Left ventricle myocardium inferior (tissue), 1 donor: ENCODE results near the gene UGT3A2. TPM values are rescaled to one million over a fixed set of nuclear protein-coding genes. Genes with fewer than 3 reads are reported as not detected.

Experiments
- DNase-seq: peaks from one replicate; pipeline ENCODE4 v3.0.0-alpha.2; 2020
- H3K27ac ChIP-seq: fragments of 200-600 bp; replicated peaks from 2 replicates; pipeline ENCODE4 v1.8.0; 2021
- H3K27me3 ChIP-seq: fragments of 200-600 bp; 2 replicates; pipeline ENCODE4 v1.8.0; 2021; ENCODE audit warnings: low read depth
- H3K36me3 ChIP-seq: fragments of 200-600 bp; 2 replicates; pipeline ENCODE4 v1.8.0; 2021
- H3K4me1 ChIP-seq: fragments of 200-600 bp; 2 replicates; pipeline ENCODE4 v1.8.0; 2021
- H3K4me3 ChIP-seq: fragments of 200-600 bp; 2 replicates; pipeline ENCODE4 v1.8.0; 2021; ENCODE audit warnings: mild to moderate bottlenecking, moderate library complexity
- H3K9me3 ChIP-seq: fragments of 200-600 bp; replicated peaks from 2 replicates; pipeline ENCODE4 v1.8.0; 2021
- intact Hi-C: fragments of 100-400 bp; cut with micrococcal nuclease; formaldehyde crosslinking; loops from one replicate; pipeline ENCODE4 v1.11.0; 2022
- total RNA-seq: library from RNA; stranded (reverse); fragmentation: NEBNext Ultra II Directional; extraction: Animal tissue kit (Norgen Biotek cat#: 25700); gene quantifications from one replicate; pipeline ENCODE4 v1.2.1, GENCODE V29; 2021
- TF ChIP-seq, protein P1 (sequence below): fragments of 200-600 bp; IDR thresholded peaks from 2 replicates; pipeline ENCODE4 v1.8.0; 2021; ENCODE audit warnings: antibody characterized with exemption, mild to moderate bottlenecking, borderline replicate concordance
- donor health status: DM: no; HTN: yes; CAD: no; lungs with severe emphysema.

UGT3A2 gene
- total RNA-seq, 1 donor from 2014 or later, result not detected

DNA sequence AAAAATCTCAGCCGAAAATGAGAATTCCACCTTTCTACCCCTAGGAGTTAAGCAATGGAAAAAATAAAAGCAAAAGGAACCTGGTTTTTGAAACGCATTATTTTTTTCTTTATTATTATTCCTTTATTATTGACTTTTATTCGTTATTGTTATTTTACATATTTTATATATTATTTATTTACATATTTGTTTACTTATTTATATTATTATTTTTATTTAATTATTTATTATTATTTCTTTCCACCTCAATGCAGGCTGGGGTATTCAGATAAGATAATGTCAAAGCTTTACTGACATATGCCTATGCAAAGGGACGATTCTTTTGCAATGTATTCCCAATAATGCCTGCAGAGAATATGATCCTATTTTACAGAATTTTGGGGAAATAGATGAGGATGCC is 16.7 kb downstream of the UGT3A2 start:
- Histone ChIP-seq H3K27me3 (no peaks in the 10 kb centered on the region), H3K9me3 (no peaks in the 10 kb centered on the region), H3K4me1 (no peaks in the 10 kb centered on the region), H3K27ac (no peak overlapping the region), H3K36me3 (no peaks in the 10 kb centered on the region), H3K4me3 (no peak overlapping the region)
- TF ChIP-seq, protein P1, sequence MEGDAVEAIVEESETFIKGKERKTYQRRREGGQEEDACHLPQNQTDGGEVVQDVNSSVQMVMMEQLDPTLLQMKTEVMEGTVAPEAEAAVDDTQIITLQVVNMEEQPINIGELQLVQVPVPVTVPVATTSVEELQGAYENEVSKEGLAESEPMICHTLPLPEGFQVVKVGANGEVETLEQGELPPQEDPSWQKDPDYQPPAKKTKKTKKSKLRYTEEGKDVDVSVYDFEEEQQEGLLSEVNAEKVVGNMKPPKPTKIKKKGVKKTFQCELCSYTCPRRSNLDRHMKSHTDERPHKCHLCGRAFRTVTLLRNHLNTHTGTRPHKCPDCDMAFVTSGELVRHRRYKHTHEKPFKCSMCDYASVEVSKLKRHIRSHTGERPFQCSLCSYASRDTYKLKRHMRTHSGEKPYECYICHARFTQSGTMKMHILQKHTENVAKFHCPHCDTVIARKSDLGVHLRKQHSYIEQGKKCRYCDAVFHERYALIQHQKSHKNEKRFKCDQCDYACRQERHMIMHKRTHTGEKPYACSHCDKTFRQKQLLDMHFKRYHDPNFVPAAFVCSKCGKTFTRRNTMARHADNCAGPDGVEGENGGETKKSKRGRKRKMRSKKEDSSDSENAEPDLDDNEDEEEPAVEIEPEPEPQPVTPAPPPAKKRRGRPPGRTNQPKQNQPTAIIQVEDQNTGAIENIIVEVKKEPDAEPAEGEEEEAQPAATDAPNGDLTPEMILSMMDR, result no peak
- intact Hi-C loops, result no loop called here
- DNase-seq, result no peak

DNA sequence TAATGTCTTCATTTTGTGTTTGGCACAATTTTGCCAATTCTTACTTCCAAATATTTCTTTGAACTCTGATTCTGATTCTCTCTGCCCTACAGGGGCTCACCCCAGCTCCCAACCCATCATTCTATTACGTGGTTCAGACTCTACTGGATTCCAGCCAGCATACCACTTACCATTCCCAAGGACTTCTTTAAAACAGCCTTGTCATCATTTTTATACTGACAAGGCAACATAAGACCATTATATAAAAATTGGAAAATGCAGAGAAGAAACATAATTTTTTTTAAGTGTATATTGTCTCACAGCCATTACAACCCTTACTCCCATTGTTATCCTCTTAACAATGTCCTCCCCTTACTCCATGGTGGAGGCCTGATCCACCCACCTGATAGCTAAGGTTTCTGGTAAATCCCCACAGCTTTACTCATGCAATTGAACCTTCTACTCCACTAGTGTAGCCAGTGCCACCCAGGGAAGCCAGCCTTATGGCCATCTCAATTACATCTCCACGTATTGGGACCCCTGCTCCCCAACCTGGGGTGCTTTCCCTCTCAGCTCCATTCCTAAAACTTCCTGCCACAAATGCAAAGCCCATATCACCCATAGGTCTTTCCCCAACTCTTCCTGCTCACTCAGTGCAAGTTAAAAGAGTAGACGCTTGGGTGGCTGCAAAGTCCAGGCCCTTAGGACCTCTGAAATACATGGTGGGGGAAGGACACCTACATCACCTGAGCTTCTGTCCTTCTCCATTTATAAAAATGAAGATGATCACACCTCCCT is 19.1 kb downstream of the UGT3A2 start:
- intact Hi-C loops, result no loop called here
- Histone ChIP-seq H3K27ac (no peak overlapping the region), H3K27me3 (no peaks in the 10 kb centered on the region), H3K4me3 (no peak overlapping the region), H3K36me3 (no peaks in the 10 kb centered on the region), H3K4me1 (no peaks in the 10 kb centered on the region), H3K9me3 (no peaks in the 10 kb centered on the region)
- DNase-seq, result no peak
- TF ChIP-seq, protein P1, result no peak

DNA sequence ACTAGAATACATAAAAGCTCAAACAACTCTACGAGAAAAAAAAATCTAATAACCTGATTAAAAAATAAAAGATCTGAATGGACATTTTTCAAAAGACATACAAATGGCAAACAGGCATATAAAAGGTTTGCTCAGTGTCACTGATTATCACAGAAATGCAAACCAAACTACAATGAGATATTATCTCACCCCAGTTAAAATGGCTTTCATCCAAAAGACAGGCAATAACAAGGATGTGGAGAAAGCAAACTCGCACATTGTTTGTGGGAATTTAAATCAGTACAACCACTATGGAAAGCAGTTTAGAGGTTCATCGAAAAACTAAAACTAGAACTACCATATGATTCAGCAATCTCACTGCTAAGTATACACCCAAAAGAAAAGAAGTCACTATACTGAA is 20.8 kb downstream of the UGT3A2 start:
- TF ChIP-seq, protein P1, result no peak
- no peak overlapping the region for H3K4me3 ChIP-seq
- DNase-seq, result no peak
- H3K9me3 ChIP-seq, result no peaks in the 10 kb centered on the region
- intact Hi-C loops, result no loop called here
- H3K36me3 ChIP-seq, result no peaks in the 10 kb centered on the region
- no peak overlapping the region for H3K27ac ChIP-seq
- no peaks in the 10 kb centered on the region for H3K4me1 ChIP-seq
- no peaks in the 10 kb centered on the region for H3K27me3 ChIP-seq

DNA sequence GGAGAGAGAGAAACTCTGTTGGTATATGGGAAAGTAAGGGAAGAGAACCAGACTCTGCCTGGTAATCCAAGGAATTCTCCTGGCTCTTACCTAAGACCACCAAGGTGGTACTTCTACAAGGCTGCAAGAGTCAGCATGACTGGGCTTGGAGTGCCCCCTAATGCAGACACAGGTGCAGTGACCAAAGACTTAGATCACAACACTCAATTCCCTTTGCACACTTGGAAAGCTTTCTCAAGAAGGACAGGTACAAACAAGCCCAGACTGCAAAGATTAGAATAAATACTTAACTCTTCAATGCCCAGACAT is 25.2 kb downstream of the UGT3A2 start:
- DNase-seq, result no peak
- TF ChIP-seq, protein P1, result no peak
- H3K36me3 ChIP-seq, result no peaks in the 10 kb centered on the region
- no peaks in the 10 kb centered on the region for H3K27me3 ChIP-seq
- no peaks in the 10 kb centered on the region for H3K9me3 ChIP-seq
- H3K4me1 ChIP-seq, result no peaks in the 10 kb centered on the region
- no peak overlapping the region for H3K4me3 ChIP-seq
- intact Hi-C loops, result no loop called here
- H3K27ac ChIP-seq, result no peak overlapping the region

DNA sequence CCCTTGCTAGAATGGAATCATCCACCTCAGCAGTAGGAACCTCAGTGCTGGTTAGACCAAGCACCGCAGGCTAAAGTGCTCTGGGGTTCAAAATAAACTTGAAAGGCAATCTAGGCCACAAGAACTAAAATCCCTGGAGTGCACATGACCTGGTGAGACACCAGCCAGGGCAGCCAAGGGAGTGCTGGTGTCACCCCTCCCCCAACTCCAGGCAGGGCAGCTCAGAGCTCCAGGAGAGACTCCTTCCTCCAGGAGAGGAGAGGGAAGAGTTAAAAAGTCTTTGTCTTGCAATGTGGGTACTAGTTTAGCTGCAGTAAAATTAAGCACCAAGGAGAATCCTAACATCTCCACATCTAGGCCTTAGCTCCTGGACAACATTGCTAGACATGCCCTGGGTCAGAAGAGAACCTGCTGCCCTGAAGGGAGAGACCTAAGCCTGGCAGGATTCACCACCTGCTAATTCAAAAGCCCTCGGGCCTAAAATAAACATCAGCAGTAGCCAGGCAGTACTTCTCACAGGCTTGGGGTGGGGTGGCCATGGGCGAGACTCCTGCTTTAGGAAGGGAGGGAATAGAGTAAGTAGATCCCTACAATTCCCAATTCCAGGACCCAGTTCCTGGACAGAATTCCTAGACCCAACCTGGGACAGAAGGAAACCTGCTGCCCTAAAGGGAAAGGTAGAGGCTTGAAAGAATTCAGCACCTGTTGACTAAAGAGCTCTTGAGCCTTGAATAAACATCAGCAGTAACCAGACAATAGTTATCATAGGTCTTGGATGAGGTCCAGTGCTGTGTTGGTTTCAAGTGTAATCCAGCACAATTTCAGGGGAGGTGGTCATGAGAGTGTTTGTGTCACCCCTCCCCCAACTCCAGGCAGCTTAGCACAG is 25.8 kb downstream of the UGT3A2 start:
- no peak for DNase-seq
- Histone ChIP-seq H3K36me3 (no peaks in the 10 kb centered on the region), H3K4me3 (no peak overlapping the region), H3K27ac (no peak overlapping the region), H3K27me3 (no peaks in the 10 kb centered on the region), H3K4me1 (no peaks in the 10 kb centered on the region), H3K9me3 (no peaks in the 10 kb centered on the region)
- TF ChIP-seq, protein P1, result no peak
- intact Hi-C loops, result no loop called here
